Skeletal muscle satellite cell (primary cell): ENCODE results near the gene BCAS3.

Source experiments
- H3K27me3 ChIP-seq: 2 replicates; pipeline ENCODE4 v1.7.0; 2013; ENCODE audit warnings: low read length; ENCODE audit not compliant: control insufficient read depth, insufficient read depth
- H3K36me3 ChIP-seq: 2 replicates; pipeline ENCODE4 v1.7.0; 2013; ENCODE audit warnings: mild to moderate bottlenecking, control low read depth, low read length; ENCODE audit not compliant: insufficient read depth
- H3K4me1 ChIP-seq: 2 replicates; pipeline ENCODE4 v1.7.0; 2013; ENCODE audit warnings: low read length; ENCODE audit not compliant: control insufficient read depth, insufficient read depth
- H3K4me2 ChIP-seq: 2 replicates; pipeline ENCODE4 v1.7.0; 2013; ENCODE audit warnings: mild to moderate bottlenecking, low read length
- H3K4me3 ChIP-seq: 2 replicates; pipeline ENCODE4 v1.7.0; 2013; ENCODE audit warnings: low read length
- H3K9ac ChIP-seq: 2 replicates; pipeline ENCODE4 v1.7.0; 2013; ENCODE audit warnings: mild to moderate bottlenecking, low read depth, low read length, moderate library complexity
- H3K9me3 ChIP-seq: replicated peaks from 2 replicates; pipeline ENCODE4 v1.7.0; 2013; ENCODE audit warnings: mild to moderate bottlenecking, control low read depth, low read length

BCAS3 gene

GRCh38 chr17:61312406-61313295 lies 635.0 kb downstream of the BCAS3 start:
- Histone ChIP-seq H3K36me3 (no peaks in the 10 kb centered on the region), H3K9me3 (no peaks in the 10 kb centered on the region), H3K4me1 (peaks cover 42% of the 10 kb centered on the region), H3K4me3 (no peak overlapping the region), H3K27me3 (no peaks in the 10 kb centered on the region), H3K4me2 (no peak overlapping the region), H3K9ac (no peak overlapping the region)

GRCh38 chr17:61313461-61314326 lies 636.0 kb downstream of the BCAS3 start:
- H3K4me1 ChIP-seq, result peaks cover 36% of the 10 kb centered on the region
- H3K4me2 ChIP-seq, result no peak overlapping the region
- H3K9me3 ChIP-seq, result no peaks in the 10 kb centered on the region
- H3K4me3 ChIP-seq, result no peak overlapping the region
- H3K9ac ChIP-seq, result no peak overlapping the region
- no peaks in the 10 kb centered on the region for H3K36me3 ChIP-seq
- H3K27me3 ChIP-seq, result no peaks in the 10 kb centered on the region

DNA sequence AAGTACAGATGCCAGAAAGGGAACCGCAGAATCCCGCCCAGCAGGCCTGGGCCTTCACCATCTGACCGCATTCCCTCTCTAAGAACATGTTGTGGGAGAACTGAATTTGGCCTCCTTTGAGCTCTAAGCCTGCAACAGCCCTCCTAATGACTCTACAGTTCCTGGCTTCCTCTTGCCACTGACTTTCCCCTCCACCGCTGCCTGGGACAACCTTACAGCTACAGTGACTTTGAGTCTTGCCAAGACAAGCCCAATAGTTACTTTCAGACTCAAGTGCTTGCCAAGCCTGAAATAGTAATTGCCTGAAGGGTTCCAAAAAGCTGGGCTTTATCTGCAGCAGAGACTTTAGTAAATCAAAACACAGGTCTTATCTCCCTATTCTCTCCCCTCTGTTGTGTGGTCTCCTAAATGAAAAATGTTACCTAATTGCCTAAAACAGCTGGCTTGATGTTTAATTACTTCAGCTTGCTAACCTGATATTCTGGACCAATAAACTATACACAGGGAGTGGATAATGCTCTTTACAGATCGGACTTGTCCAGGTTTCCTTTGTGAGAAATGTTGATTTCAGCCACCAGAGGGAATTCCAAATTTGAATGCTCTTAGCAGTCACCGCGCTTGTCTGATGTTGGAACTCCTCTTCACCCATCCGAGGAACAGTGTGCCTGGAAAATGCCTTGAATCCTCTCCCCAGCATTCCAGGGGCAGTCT lies 636.9 kb downstream of the BCAS3 start:
- peaks cover 28% of the 10 kb centered on the region for H3K4me1 ChIP-seq
- no peak overlapping the region for H3K4me2 ChIP-seq
- H3K9ac ChIP-seq, result no peak overlapping the region
- H3K9me3 ChIP-seq, result no peaks in the 10 kb centered on the region
- H3K27me3 ChIP-seq, result no peaks in the 10 kb centered on the region
- H3K4me3 ChIP-seq, result no peak overlapping the region
- no peaks in the 10 kb centered on the region for H3K36me3 ChIP-seq

DNA sequence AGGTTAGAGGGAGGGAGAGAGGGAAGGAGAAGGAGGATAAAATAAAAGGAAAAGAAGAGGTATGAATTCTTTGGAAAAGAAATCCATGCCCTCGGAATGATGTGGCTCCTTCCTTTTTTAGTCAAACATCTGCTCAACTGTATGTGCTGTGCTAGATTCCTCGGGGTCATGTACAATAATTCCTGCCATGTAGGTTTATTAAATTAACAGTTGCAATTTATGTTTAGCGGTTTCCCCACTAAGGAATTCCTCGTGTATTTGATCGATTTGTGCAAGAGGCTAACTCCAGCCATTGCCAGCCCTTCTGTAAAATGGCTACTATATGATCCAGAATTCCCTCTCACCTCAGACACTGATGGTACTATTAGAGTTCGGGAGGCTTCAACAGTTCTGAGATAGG lies 639.0 kb downstream of the BCAS3 start:
- Histone ChIP-seq H3K4me1 (peaks cover 13% of the 10 kb centered on the region), H3K9me3 (no peaks in the 10 kb centered on the region), H3K4me3 (no peak overlapping the region), H3K4me2 (no peak overlapping the region), H3K36me3 (no peaks in the 10 kb centered on the region), H3K9ac (no peak overlapping the region), H3K27me3 (no peaks in the 10 kb centered on the region)

DNA sequence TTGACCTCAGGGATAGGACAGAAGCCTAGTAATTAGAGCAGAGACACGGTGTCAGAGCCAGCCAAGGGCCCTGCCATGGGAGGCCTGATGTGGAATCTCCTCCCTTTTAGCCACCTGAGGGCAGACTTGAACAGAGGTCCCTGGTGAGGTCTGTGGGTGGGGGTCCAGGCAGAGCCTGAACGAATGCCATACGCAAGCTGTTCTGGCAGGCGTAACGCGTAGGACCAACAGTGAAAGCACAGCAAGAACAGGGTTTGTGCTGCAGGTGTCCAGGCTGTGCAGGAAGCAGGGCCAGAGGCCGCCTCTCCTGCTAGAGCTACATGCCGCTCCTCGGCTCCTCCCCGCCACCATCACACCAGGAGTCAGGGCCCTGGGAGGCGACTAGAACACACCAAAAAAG lies 640.1 kb downstream of the BCAS3 start:
- Histone ChIP-seq H3K27me3 (no peaks in the 10 kb centered on the region), H3K9me3 (no peaks in the 10 kb centered on the region), H3K4me3 (no peak overlapping the region), H3K4me1 (peaks cover 17% of the 10 kb centered on the region), H3K4me2 (no peak overlapping the region), H3K36me3 (no peaks in the 10 kb centered on the region), H3K9ac (no peak overlapping the region)

- Histone ChIP-seq H3K4me2 (no peak overlapping the region), H3K36me3 (no peaks in the 10 kb centered on the region), H3K9ac (no peak overlapping the region), H3K9me3 (no peaks in the 10 kb centered on the region), H3K4me3 (no peak overlapping the region), H3K27me3 (no peaks in the 10 kb centered on the region), H3K4me1 (peaks cover 26% of the 10 kb centered on the region)
Observed at GRCh38 chr17:61318684-61319098, 641.0 kb downstream of the BCAS3 start.

DNA sequence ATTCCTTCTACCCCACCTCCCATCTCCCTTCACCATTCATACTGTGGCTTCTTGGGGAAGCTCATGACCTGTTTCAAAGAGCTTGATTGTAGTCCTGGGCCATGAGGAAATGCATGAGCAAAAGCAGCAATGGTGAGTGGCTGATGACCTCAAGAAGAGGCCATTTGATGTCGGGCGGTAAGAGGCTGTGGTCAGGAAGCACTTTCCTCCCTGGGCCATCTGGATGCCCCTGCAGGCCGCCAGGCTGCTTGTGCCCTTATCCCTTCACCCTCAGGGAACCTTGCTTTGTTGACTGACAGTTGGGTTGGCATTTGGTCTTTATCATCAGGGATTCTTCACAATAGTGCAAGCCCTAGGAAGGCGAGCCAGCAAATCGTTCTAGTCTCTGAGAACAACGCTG lies 643.7 kb downstream of the BCAS3 start:
- H3K4me1 ChIP-seq, result peaks cover 40% of the 10 kb centered on the region
- H3K4me2 ChIP-seq, result no peak overlapping the region
- H3K36me3 ChIP-seq, result no peaks in the 10 kb centered on the region
- H3K4me3 ChIP-seq, result no peak overlapping the region
- H3K27me3 ChIP-seq, result no peaks in the 10 kb centered on the region
- no peaks in the 10 kb centered on the region for H3K9me3 ChIP-seq
- no peak overlapping the region for H3K9ac ChIP-seq

DNA sequence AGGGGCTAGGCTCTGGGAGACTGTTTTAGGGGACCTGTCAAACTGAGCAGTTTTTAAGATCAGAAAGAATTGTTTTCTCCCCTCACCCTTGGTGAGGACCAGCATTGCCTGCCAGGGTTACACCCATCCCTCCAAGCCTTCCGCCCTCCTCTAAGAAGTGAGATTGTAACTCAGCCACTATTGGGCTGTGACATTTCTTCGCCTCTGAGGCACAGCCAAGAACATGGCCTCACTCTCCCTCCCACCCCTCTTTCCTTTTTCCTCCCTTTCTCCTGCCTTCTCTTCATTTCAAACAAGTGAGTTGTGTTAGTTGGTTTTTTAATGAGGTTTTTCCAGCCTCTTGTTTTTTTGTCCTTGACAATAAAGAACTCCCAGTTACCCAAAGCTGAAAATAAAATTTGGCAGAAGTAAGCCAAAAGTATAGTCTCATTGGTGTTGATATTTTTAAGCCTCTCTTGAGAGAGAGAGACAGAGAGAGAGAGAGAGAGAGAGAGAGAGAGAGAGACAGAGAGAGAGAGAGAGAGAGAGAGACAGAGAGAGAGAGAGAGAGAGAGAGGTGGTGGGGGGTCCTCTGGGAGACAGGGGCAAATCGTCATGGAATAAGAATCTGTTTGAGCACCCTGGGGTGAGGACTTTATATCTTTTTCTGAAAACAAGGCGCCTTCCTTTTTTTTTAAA lies 644.8 kb downstream of the BCAS3 start:
- Histone ChIP-seq H3K27me3 (no peaks in the 10 kb centered on the region), H3K4me2 (no peak overlapping the region), H3K9ac (no peak overlapping the region), H3K4me3 (no peak overlapping the region), H3K9me3 (no peaks in the 10 kb centered on the region), H3K4me1 (peaks cover 44% of the 10 kb centered on the region), H3K36me3 (no peaks in the 10 kb centered on the region)

DNA sequence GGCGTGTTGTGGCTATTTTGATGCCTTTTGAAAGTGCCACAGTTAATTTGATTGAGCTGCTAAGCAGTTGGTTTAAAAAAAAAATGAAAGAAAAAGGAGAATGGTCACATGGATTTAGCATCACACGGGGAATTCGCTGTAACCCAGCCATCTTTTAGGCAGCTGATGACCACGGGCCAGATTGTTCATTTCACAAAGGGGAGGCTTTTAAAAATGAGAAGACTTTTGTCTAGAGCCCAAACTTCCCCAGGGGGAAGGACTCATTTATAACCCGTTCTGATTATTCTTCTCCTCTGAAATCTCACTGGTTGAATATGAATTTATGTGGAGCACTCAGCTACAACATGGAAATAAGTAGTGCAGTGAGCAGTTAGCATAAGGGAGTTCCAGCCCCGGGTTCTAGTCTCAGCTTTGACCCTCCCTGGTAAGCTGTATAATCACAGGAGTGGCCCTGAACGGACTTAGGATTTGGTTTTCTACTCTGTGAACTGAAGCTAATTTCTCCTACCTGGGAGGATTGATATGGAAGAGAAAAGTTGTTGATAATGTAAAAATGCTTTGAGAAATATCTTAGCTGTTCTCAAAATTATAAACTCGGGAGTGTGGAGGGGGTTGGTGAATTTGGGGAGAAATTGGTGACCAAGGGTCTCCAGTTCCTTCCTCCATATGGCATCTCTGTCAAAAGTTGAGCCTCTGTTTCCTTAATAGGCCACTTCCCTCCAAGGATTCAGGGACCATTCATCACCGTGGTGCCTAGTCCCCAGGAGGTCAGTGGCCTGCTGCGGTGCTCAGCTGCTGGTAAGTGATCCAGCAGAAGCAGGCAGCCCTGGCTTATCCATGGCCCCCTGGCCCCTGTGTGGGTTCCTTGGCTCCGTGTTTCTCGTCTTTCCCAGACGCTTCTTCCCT lies 645.6 kb downstream of the BCAS3 start:
- Histone ChIP-seq H3K9me3 (no peaks in the 10 kb centered on the region), H3K4me3 (no peak overlapping the region), H3K9ac (peak overlapping the region; percentile 17)

More for the DNA sequence above, 645.6 kb downstream of the BCAS3 start:
- H3K27me3 ChIP-seq, result no peaks in the 10 kb centered on the region
- no peaks in the 10 kb centered on the region for H3K36me3 ChIP-seq
- no peak overlapping the region for H3K4me2 ChIP-seq
- peaks cover 44% of the 10 kb centered on the region for H3K4me1 ChIP-seq
